CD14-positive monocyte (primary cell): ENCODE data around the gene RAB1A. TPM values are rescaled to one million over a fixed set of nuclear protein-coding genes. Genes with fewer than 3 reads are reported as not detected.
A peak's percentile ranks its signal among the peaks of the same experiment; 100 is the strongest.

ENCODE experiments used
- DNase-seq, 3 donors: peaks; one replicate each; pipeline ENCODE4 v3.0.0-alpha.2; 2011 to 2022
- H2AFZ ChIP-seq: 2 replicates; pipeline ENCODE4 v1.6.0; 2012; ENCODE audit warnings: mild to moderate bottlenecking, low read depth, low read length, inconsistent platforms; ENCODE audit not compliant: insufficient read depth, poor library complexity, severe bottlenecking
- H3K27ac ChIP-seq, 2 donors: 1 replicate in 1 of 2; 2 replicates in 1 of 2; pipeline ENCODE4 v1.5.1; 2012 to 2013; ENCODE audit warnings: low read length in 2 of 2, control low read depth in 1 of 2, inconsistent platforms in 1 of 2, low read depth in 1 of 2, mild to moderate bottlenecking in 1 of 2
- H3K27me3 ChIP-seq, 2 donors: one replicate each; pipeline versions ENCODE4 v1.6.0 to v1.6.1; 2011 to 2013; ENCODE audit warnings: low read length in 2 of 2; ENCODE audit not compliant: control insufficient read depth in 2 of 2, insufficient read depth in 2 of 2
- H3K36me3 ChIP-seq, 2 donors: replicated peaks in 1 of 2; 1 replicate in 1 of 2; 2 replicates in 1 of 2; pipeline versions ENCODE4 v1.5.1 to v1.6.1; 2012 to 2013; ENCODE audit warnings: low read length in 2 of 2, control low read depth in 1 of 2, inconsistent platforms in 1 of 2, mild to moderate bottlenecking in 1 of 2; ENCODE audit not compliant: insufficient read depth in 2 of 2, control insufficient read depth in 1 of 2
- H3K4me1 ChIP-seq, 2 donors: 1 replicate in 1 of 2; 2 replicates in 1 of 2; pipeline versions ENCODE4 v1.5.1 to v1.6.1; 2012 to 2013; ENCODE audit warnings: low read length in 2 of 2, control low read depth in 1 of 2, inconsistent platforms in 1 of 2, mild to moderate bottlenecking in 1 of 2, moderate library complexity in 1 of 2; ENCODE audit not compliant: insufficient read depth in 2 of 2, control insufficient read depth in 1 of 2
- H3K4me2 ChIP-seq: replicated peaks from 2 replicates; pipeline ENCODE3; 2012; ENCODE audit warnings: low read length, moderate library complexity, mild to moderate bottlenecking; ENCODE audit not compliant: poor library complexity, severe bottlenecking; ENCODE audit errors: extremely low read depth
- H3K4me3 ChIP-seq, 3 experiments: fragments of 200-600 bp in 1 of 3; sonication (generic) in 1 of 3; replicated peaks in 1 of 3; 1 replicate in 2 of 3; 2 replicates in 1 of 3; pipeline ENCODE4 v1.5.1; 2011 to 2013; ENCODE audit warnings: low read length in 3 of 3, mild to moderate bottlenecking in 3 of 3, control low read depth in 2 of 3, low read depth in 2 of 3, inconsistent platforms in 1 of 3, moderate library complexity in 1 of 3
- H3K79me2 ChIP-seq: 2 replicates; pipeline ENCODE4 v1.6.0; 2012; ENCODE audit warnings: mild to moderate bottlenecking, control low read depth, inconsistent platforms, low read length, moderate library complexity; ENCODE audit not compliant: insufficient read depth
- H3K9ac ChIP-seq: 2 replicates; pipeline ENCODE4 v1.6.0; 2017; ENCODE audit warnings: low read length, mild to moderate bottlenecking; ENCODE audit not compliant: insufficient read depth, poor library complexity, severe bottlenecking
- H3K9me3 ChIP-seq, 2 donors: replicated peaks in 1 of 2; 1 replicate in 1 of 2; 2 replicates in 1 of 2; pipeline versions ENCODE4 v1.5.1 to v1.6.1; 2012 to 2013; ENCODE audit warnings: low read length in 2 of 2, control low read depth in 1 of 2; ENCODE audit not compliant: control insufficient read depth in 1 of 2, insufficient read depth in 1 of 2
- H4K20me1 ChIP-seq: 2 replicates; pipeline ENCODE4 v1.6.0; 2012; ENCODE audit warnings: mild to moderate bottlenecking, low read length, control low read depth, moderate library complexity; ENCODE audit not compliant: insufficient read depth
- H3K27ac Mint-ChIP-seq, 7 donors: one replicate each; pipeline ENCODE4 v1.8.0; 2020; ENCODE audit warnings: mild to moderate bottlenecking in 7 of 7, mixed read lengths in 7 of 7, moderate library complexity in 6 of 7, inconsistent platforms in 2 of 7
- H3K27me3 Mint-ChIP-seq, 3 donors: one replicate each; pipeline ENCODE4 v1.8.0; 2021 to 2022; ENCODE audit warnings: low read depth in 3 of 3, mild to moderate bottlenecking in 3 of 3, mixed read lengths in 3 of 3, moderate library complexity in 3 of 3, inconsistent platforms in 1 of 3
- H3K36me3 Mint-ChIP-seq, 2 donors: one replicate each; pipeline ENCODE4 v1.8.0; 2020; ENCODE audit warnings: mixed read lengths in 2 of 2, inconsistent platforms in 1 of 2, mild to moderate bottlenecking in 1 of 2
- H3K4me1 Mint-ChIP-seq: one replicate; pipeline ENCODE4 v1.8.0; 2020; ENCODE audit warnings: mild to moderate bottlenecking, mixed read lengths
- H3K4me3 Mint-ChIP-seq, 2 donors: one replicate each; pipeline ENCODE4 v1.8.0; 2020; ENCODE audit warnings: mild to moderate bottlenecking in 2 of 2, mixed read lengths in 2 of 2, moderate library complexity in 1 of 2
- H3K9me3 Mint-ChIP-seq, 7 donors: one replicate each; pipeline ENCODE4 v1.8.0; 2020 to 2022; ENCODE audit warnings: mixed read lengths in 7 of 7, mild to moderate bottlenecking in 6 of 7, moderate library complexity in 6 of 7, inconsistent platforms in 2 of 7
- CTCF ChIP-seq: fragments of 200-600 bp; IDR thresholded peaks from one replicate; pipeline ENCODE4 v1.8.0; 2022; ENCODE audit warnings: antibody characterized with exemption, mild to moderate bottlenecking
- WGBS: methylation state at CpG from one replicate; pipeline ENCODE4 v1.1.5; 2013; ENCODE audit warnings: missing lambda C conversion rate; ENCODE audit not compliant: insufficient coverage; 5-methylcytosine and 5-hydroxymethylcytosine counted together
- intact Hi-C, 2 donors: fragments of 100-400 bp; cut with micrococcal nuclease; formaldehyde crosslinking; loops; one replicate each; pipeline versions ENCODE4 v1.15.0 to v1.15.1; 2023
- polyA plus RNA-seq, 3 donors: library from polyadenylated mRNA; depleted of rRNA in 1 of 3; unstranded in 2 of 3; stranded (reverse) in 1 of 3; fragments of 300-500 nt in 2 of 3; fragments of >200 nt in 1 of 3; fragmentation: Illumina TruSeq in 2 of 3; gene quantifications; 1 replicate in 2 of 3; 2 replicates in 1 of 3; pipeline ENCODE4 v1.2.3, GENCODE V29; 2012 to 2021

The RAB1A gene
- polyA plus RNA-seq, 3 donors: 106 to 124 (median 110) TPM

GRCh38 chr2:65076345-65076710, 53.6 kb downstream of the RAB1A start:
- Histone ChIP-seq H3K79me2 (peaks cover 8% of the 10 kb centered on the region), H3K9ac (no peak overlapping the region), H3K4me3 (no peak overlapping the region), H4K20me1 (peaks cover 88% of the 10 kb centered on the region), H3K9me3 (no peaks in the 10 kb centered on the region), H2AFZ (no peak overlapping the region), H3K27me3 (no peaks in the 10 kb centered on the region), H3K27ac (peak overlapping the region in 1 of 2 donors; percentile 42), H3K4me1 (peaks cover 6 to 7% of the 10 kb centered on the region in 2 donors), H3K36me3 (peaks cover 31 to 87% of the 10 kb centered on the region in 2 donors), H3K4me2 (no peak overlapping the region)
- TF ChIP-seq CTCF: no peak
- DNase-seq: no peak
- peaks cover 0 to 2% (median 0%) of the 10 kb centered on the region in 3 donors for H3K27me3 Mint-ChIP-seq
- no peaks in the 10 kb centered on the region for H3K9me3 Mint-ChIP-seq
- H3K27ac Mint-ChIP-seq: peak overlapping the region in 3 of 7 donors; percentile 21 to 78 (median 39)
- intact Hi-C loops: no loop called here
- peaks cover 12% of the 10 kb centered on the region for H3K4me1 Mint-ChIP-seq
- 100% methylated on average over 4 of the region's 7 CpGs for WGBS
- no peak overlapping the region for H3K4me3 Mint-ChIP-seq
- H3K36me3 Mint-ChIP-seq: peaks cover 38 to 68% of the 10 kb centered on the region in 2 donors

GRCh38 chr2:65075605-65076344, 54.1 kb downstream of the RAB1A start:
- H3K9ac ChIP-seq: no peak overlapping the region
- Mint-ChIP-seq H3K4me1 (peaks cover 6% of the 10 kb centered on the region), H3K9me3 (no peaks in the 10 kb centered on the region), H3K36me3 (peaks cover 40 to 68% of the 10 kb centered on the region in 2 donors), H3K4me3 (no peak overlapping the region), H3K27ac (peak overlapping the region in 5 of 7 donors; percentile 21 to 78 (median 42)), H3K27me3 (peaks cover 0 to 2% (median 0%) of the 10 kb centered on the region in 3 donors)
- no peak overlapping the region for H3K4me2 ChIP-seq
- no peak overlapping the region for H3K4me3 ChIP-seq
- intact Hi-C loops: no loop called here
- peaks cover 4% of the 10 kb centered on the region for H3K79me2 ChIP-seq
- DNase-seq: no peak
- H2AFZ ChIP-seq: no peak overlapping the region
- TF ChIP-seq CTCF: no peak
- no peaks in the 10 kb centered on the region for H3K9me3 ChIP-seq
- peaks cover 31 to 93% of the 10 kb centered on the region in 2 donors for H3K36me3 ChIP-seq
- peak overlapping the region in 1 of 2 donors; percentile 42 for H3K27ac ChIP-seq
- peaks cover 82% of the 10 kb centered on the region for H4K20me1 ChIP-seq
- WGBS: 79% methylated on average over 2 of the region's 5 CpGs
- no peaks in the 10 kb centered on the region for H3K27me3 ChIP-seq
- peaks cover under 1 to 1% of the 10 kb centered on the region in 2 donors for H3K4me1 ChIP-seq
